Kasumi-1 (cell line): ENCODE data around the gene INTS6.

Experiments
- DNase-seq, 2 experiments: peaks; one replicate each; lab custom pipeline; 2025; lab: John Stamatoyannopoulos, UW

Gene INTS6

DNA sequence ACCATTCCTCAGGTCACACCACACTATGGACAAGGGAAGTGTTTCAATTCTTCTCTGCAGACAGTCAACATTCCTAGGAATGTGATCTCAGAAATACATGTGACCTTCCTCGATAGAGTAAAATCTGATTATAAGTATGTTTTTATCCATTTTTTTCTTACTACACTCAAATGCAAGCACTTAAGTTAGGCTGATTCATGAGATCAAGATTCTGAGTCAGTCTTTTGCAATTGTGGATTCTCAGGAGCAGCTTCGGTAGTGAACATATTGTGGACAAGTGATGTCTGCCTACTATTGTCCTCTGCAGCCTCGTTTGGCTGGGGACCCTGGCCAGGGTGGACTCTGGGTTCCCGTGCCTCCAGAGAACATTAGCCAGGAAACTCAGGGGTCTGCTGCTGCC is 110.1 kb downstream of the INTS6 start:
- no peak for DNase-seq

- DNase-seq, result no peak
Measured at GRCh38 chr13:51341791-51342190, 111.0 kb downstream of the INTS6 start.

DNA sequence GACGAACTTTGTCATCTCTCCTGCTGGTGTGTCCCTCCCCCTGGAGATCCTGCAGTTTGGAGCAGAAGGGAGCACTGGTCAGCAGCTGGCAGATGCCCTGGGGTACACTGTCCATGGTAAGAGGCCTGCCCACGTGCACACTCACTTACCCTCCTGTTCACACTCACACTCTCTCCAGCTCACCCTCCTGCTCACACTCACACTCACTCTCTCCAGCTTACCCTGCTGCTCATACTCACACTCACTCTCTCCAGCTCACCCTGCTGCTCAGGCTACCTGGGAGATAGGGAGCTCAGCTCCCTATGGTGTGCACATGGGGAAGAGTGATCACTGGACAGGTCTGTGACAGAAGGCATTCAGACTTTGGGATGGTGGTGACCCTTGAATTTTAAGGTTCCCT is 111.6 kb downstream of the INTS6 start:
- no peak for DNase-seq

DNA sequence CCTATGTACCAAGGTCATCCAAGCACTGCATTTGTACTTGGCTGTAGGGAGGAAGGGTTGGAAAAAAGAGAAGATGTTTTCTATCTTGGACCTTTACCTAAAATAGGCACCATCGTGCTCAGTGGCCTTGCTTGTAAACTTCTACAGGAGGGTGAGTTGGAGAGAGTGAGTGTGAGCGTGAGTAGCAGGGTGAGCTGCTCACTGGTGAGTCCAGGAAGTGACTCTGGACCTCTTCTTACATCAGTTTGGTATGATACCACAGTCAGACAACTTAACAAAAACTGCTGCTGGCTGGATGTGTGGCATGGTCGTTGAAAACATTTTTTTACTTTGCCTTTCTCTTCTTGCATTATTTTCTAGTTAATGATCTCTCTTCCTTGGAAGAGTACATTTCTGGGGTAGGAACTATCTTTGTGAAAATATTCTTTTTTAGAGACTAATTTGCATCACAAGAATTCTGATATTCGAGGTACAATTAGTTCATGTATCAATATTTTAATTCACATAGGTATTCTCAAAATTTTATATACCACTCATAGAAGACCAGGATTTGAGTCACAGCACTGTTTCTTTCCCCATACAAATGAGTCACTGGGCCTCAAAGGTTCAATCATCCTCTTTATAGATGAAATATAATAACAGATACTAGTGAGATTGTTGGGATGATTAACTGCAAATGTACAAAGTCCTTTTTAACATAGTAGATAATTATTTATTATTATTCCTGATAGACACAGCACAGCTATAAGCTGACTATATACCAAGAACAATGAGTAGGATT is 112.7 kb downstream of the INTS6 start:
- DNase-seq, result no peak

DNA sequence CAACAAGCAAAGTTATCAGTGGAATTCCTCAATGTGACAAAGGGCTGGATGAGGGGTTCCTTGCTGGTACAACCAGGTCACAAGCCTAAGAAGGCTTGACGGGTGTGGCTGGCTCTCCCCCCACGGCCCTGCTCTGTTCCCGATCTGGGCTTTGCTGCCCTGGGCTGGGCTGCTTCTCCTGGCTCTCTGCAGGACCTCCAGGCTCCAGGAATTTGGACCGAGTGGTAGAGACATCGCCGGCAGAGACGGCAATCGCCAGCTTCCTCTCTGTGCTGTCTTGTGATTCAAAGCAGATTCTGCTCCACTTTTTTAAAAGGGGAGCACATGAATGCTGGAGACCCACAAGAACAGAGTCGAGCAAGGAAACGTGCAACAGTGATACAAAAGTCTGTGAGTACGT is 113.5 kb downstream of the INTS6 start, which contains the start of gene SERPINE3:
SERPINE3 (plus strand) TSS at position 338 of the 400 bp plus-strand sequence. CDS start 1,401 bp downstream, outside the sequence.
- DNase-seq, result no peak

GRCh38 chr13:51336746-51337145 is 116.1 kb downstream of the INTS6 start:
- no peak for DNase-seq

DNA sequence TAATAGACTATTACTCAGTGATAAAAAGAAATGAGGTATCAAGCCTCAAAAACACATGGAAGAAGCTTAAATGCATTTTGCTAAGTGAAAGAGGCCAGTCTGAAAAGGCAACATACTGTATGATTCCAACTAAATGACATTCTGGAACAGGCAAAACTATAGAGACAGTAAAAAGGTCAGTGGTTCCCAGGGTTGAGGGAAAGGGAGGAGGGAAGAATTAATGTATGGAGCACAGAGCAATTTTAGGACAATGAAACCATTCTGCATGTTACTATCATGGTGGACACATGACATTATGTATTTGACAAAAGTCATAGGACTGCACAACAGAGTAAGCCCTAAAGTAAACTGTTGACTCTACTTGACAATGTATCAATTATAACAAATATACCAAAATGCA is 119.0 kb downstream of the INTS6 start:
- DNase-seq, result no peak

DNA sequence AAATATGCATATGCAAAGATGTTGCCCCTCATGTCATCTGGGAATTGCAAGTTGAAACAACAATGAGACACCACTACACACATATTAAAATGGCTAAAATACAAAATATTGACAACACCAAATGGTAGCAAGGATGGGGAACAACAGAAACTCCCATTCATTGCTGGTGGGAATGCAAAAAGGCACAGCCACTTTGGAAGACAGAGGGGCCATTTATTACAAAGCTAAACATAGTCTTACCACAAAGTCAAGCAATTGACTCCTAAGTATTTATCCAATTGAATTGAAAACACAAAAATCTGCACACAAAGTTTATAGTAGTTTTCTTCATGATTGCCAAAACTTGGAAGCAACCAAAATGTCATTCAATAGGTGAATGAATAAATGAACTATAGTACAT is 119.4 kb downstream of the INTS6 start:
- DNase-seq, result no peak

DNA sequence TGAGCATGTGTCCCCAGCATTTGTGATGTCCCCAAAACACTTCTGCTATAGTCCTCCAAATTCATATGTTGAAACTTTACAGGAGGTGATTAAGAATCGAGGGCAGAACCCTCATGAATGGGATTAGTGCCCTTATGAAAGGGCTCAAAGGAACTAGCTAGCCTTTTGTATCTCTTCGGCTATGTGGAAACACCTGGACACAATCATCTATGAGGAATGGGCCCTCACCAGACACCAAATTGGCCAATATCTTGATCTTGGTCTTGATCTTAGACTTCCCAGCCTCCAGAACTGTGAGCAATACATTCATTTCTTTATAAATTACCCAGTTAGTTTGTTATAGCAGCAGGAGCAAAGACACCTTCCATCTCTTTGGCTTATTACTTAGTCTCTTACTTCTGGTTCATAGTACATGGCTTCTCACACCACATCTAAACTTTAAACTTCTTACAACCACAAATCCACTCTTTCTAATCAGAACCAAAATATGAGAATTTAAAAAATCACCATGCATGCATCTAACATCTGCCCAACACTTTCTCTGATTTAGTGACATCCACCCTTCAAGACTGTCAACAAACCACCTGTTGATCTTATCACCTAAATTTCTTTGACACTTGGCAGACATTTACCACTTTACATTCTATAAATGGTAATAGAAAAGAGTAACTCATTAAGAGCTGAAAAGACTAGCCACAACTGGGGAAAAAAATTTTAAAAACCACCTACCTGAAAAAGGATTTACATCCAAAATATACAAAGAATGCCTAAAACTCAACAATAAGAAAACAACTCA is 120.1 kb downstream of the INTS6 start:
- no peak for DNase-seq

GRCh38 chr13:51331354-51331861 is 121.4 kb downstream of the INTS6 start:
- no peak for DNase-seq

DNA sequence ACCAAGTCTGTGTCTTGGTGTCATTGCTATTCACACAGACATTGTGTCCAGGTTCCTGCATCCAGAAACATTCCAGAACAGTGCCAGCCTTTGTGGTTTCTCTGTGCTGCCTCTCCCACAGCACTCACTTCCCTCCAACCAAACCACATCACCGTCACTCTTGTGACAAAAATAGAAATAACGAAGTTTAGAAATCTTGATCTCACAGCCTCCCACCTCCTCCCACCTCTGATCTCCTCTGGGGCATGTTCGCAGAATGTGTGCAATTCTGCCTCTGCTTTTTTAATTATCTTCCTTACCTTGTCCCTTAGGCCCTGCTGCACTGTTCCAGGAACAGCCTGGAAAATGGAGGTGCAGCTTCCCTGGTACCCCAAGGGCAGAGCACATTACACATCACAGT is 122.0 kb downstream of the INTS6 start:
- peak; percentile 79 to 81 for DNase-seq

- DNase-seq, result no peak
Measured at GRCh38 chr13:51329606-51330005, 123.2 kb downstream of the INTS6 start.

- no peak for DNase-seq
Measured at GRCh38 chr13:51328488-51328887, 124.3 kb downstream of the INTS6 start.

DNA sequence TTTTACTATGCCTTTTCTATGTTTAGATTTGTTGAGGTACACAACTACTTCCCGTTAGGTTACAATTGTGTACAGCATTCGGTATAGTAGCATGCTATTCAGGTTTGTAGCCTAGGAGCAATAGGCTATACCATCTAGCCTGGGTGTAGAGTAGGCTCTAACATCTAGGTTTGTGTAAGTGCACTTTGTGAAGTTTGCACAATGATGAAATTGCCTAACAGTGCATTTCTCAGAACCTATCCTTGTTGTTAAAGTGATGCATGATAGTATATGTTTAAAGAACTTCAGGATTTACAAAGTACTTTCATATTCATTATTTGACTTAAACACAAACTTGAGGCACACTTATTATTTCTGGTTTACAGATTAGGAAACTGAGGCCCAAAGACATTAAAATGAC is 124.9 kb downstream of the INTS6 start:
- no peak for DNase-seq

DNA sequence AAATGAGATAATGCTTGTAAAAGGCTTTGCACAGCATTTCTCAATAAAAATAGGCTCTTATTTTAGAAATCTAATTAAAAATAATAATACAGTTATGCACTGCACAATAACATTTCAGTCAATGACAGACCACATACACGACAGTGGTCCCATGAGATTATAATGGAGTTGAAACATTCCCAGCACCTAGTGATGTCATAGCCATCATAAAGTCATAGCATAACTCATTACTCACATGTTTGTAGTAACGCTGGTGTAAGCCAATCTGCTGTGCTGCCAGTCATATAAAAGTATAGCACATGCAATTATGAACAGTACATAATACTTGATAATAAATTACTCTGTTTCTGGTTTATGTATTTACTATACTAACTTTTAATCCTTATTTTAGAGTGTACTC is 126.1 kb downstream of the INTS6 start:
- DNase-seq, result no peak

DNA sequence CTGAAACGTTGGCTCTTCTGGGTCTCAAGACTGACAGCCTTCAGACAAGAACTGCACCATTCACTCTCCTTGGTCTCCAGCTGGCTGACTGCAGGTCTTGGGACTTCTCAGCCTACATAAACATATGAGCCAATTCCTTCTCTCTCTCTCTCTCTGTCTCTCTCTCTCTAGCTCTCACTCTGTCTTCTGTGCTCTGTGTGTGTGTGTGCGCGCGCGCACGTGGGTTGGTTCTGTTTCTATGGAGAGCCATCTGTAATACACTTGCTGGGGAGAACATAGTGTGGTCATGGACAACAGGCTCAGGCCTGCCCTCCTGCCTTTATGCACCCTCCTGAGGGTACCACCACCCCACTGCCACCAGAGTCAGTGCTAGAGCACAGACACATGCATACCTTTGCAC is 127.0 kb downstream of the INTS6 start:
- no peak for DNase-seq

DNA sequence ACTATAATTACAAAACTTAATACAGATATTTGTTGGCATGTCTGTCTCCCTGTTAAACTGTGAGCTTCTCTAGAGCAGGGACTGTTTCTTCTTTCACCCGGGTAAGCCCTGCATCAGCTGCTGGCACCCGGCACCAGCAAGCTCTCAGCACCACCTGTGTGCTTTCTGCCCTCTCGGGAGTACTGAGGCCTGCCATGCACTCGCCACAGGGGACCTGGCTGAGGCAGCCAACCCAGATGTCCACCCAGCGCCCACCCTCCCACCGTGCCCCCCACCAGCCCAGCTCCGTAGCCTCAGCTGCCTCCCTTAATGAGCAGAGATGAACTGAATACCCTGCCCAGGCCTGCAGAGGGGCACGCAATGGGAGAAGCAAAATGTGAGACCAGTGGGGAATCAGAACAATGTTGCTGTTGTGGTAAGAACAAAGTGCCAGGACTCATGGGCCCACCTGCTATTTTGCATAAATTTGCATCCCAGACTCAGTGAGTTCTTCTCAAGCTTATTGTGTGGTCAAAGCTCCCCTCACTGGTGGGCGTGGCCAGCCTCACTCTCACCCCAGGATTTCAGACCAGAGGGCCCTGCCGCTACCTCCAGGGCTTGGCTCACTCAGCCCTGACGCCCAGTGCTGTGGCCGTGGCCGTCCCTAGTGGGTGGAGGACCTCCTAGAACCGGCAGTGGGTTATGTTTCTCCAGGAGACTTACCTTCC is 128.0 kb downstream of the INTS6 start:
- DNase-seq, result no peak

- DNase-seq, result no peak
Measured at GRCh38 chr13:51323824-51324511, 128.9 kb downstream of the INTS6 start.

DNA sequence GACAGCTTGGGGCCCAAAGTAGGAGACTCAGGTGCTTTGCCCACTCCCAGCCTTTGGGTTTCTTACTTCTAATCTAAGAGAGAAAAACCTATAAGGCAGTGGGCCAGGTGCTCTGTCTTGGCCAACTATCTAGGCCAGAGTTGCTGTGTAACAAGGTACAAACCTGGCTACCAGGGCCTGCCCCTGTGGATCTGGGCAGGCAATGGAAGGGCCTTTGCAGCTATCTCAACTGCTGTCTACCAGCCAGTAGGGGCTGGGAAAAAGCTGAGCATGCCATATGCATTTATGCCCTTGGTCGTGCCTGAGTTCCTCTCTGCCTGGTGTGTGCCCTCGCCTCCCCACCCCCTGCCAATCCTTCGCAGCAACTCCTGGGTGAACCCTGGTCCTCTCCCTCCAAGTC is 130.0 kb downstream of the INTS6 start:
- DNase-seq, result no peak

DNA sequence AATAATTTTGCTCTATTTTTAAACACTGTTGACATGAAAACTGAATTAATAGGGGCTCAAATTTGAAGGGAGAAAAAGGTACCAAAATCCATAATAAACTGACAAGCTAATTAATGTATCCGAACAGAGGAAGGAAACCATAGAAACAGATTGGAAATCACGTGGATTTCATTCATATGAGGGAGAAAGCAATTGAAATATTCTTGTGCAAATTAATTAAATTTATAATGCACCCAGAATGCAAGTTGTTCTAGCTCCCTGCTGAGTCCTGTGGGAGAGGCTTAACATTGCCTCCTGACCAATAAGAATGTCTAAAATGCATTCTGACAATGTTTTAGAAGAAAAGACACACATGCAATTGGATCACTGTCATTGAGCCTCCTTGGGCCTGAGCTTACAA is 131.0 kb downstream of the INTS6 start:
- DNase-seq, result no peak

DNA sequence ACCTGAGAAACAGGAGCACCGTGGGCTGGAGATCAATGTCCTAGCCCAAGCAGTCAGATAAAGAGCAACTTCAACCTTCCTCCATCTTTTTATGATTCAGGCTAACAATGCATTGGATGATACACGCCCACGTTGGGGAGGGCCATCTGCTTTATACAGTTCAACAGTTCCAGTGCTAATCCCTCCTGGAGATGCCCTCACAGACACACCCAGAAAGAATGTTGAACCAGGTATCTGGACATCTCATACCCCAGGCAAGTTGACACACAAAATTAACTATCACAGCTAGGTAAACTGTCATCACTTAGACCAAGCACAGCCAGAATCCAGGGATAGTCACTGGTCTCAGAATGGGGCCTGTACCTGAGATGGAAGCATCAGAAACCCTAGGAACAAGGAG is 134.0 kb downstream of the INTS6 start:
- no peak for DNase-seq

DNA sequence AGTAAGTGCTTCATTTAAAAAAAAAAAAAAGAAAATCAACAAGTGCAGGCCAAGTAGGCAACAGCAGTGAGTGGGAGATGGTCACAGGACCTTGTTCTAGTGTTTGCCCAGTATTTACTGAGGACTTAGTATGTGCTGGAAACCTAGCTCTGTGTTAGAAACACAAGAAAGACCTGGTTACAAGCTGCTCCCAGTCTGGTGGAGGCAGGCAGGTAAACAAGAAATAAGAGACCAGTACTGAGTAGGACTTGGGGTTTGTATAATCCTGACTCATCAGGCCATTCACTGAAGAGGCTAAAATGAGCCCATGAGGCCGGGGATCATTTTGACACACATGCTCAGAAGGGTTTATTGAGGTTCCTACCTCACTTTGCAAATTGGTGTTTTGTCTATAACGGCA is 134.8 kb downstream of the INTS6 start:
- DNase-seq, result no peak
